Measurements from ENCODE around the gene TAF1D.

DNA sequence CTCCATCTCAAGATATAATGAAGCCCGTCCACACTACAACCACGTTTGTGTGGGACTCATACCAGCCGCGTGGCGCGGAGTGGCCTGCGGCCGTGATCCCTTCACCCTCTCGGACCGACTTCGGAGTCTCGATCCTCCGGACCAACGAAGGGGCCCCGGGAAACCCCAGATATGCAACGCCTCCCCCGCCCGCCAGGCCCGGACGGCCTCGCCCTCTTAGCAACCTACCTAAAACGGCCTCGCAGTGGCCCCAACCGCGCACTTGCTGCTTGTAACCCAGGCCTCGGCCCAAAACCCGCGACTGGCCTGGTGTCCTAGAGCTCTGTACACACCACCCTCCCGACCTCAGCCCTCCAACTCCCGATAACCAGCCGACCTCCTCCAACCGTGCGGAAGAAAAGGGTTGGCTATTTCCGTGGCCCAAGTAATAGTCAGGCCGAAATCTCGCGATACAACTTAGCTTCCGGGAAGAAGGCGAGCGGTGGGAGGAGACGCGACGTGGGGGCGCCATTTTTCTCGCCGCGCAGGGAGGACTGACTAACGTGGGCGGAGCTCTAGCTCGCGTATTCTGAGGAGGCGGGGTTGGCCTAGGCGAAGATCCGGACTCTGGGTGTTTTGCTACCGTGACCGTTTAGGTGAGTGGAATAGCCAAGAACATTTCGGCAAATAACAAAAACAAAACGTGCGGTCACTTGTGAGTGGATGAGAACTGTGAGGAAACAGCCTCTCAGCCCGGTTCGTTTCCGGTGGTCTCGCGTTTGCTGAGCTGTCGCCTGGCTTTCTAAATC lies at the start of gene TAF1D, which contains the start of gene C11orf54:
- TF ChIP-seq POLR2A (IDR thresholded peaks at IDR 0.05) = peak; percentile 29 to 91
- TF ChIP-seq, protein P1, sequence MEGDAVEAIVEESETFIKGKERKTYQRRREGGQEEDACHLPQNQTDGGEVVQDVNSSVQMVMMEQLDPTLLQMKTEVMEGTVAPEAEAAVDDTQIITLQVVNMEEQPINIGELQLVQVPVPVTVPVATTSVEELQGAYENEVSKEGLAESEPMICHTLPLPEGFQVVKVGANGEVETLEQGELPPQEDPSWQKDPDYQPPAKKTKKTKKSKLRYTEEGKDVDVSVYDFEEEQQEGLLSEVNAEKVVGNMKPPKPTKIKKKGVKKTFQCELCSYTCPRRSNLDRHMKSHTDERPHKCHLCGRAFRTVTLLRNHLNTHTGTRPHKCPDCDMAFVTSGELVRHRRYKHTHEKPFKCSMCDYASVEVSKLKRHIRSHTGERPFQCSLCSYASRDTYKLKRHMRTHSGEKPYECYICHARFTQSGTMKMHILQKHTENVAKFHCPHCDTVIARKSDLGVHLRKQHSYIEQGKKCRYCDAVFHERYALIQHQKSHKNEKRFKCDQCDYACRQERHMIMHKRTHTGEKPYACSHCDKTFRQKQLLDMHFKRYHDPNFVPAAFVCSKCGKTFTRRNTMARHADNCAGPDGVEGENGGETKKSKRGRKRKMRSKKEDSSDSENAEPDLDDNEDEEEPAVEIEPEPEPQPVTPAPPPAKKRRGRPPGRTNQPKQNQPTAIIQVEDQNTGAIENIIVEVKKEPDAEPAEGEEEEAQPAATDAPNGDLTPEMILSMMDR (IDR thresholded peaks at IDR 0.05) = peak in 2 of 6 experiments; percentile 14 to 21
